Measurements from ENCODE around the gene FRAS1. TPM values are rescaled to one million over a fixed set of nuclear protein-coding genes. Genes with fewer than 3 reads are reported as not detected.

The FRAS1 gene
- total RNA-seq, 1 experiment from 2014 or later, result 0.23 TPM

GRCh38 chr4:78313754-78314120 is 256.6 kb downstream of the FRAS1 start:
- no peak for ATAC-seq
- Histone ChIP-seq H3K27me3 (ENCODE audit: control insufficient read depth, insufficient read depth, low read length) (no peaks in the 10 kb centered on the region), H3K9me3 (ENCODE audit: control insufficient read depth, insufficient read depth, low read depth, low read length) (no peaks in the 10 kb centered on the region), H3K4me1 (ENCODE audit: control insufficient read depth, insufficient read depth, low read length) (no peaks in the 10 kb centered on the region), H3K4me3 (ENCODE audit: low read depth in 2 of 2, low read length in 2 of 2) (no peak overlapping the region), H3K27ac (ENCODE audit: low read length) (no peak overlapping the region), H3K36me3 (ENCODE audit: control insufficient read depth, insufficient read depth, low read length) (no peaks in the 10 kb centered on the region)
- POLR2A ChIA-PET, result no interaction called here
- TF ChIP-seq CTCF (IDR thresholded peaks at IDR 0.05) (no peak), POLR2AphosphoS5 (IDR thresholded peaks at IDR 0.05; ENCODE audit: low read depth, low read length) (no peak), TCF7L2 (IDR thresholded peaks at IDR 0.05; ENCODE audit: low read depth, low read length) (no peak), REST (IDR thresholded peaks at IDR 0.05; ENCODE audit: insufficient read depth in 1 of 2, low read depth in 2 of 2, low read length in 1 of 2) (no peak), SIN3A (IDR thresholded peaks at IDR 0.05; ENCODE audit: borderline replicate concordance, insufficient read depth, low read depth, low read length) (no peak)
- BruUV-seq (replicated peaks), result no TSS peak
- intact Hi-C loops (cut with micrococcal nuclease; ENCODE audit: unreplicated experiment) (no loop called here), in situ Hi-C loops (cut with HindIII; ENCODE audit: low pct_unique_long_range_greater_than_20kb, low sequenced_read_pairs) (no loop called here)
- CTCF ChIA-PET, result no interaction called here
- DNase-seq (ENCODE audit: low read depth, low spot score), result no peak

- ChIA-PET CTCF (no interaction called here), POLR2A (no interaction called here)
- no peak for TF ChIP-seq POLR2AphosphoS5 (IDR thresholded peaks at IDR 0.05; ENCODE audit: low read depth, low read length)
- no peak for TF ChIP-seq CTCF (IDR thresholded peaks at IDR 0.05)
- TF ChIP-seq TCF7L2 (IDR thresholded peaks at IDR 0.05; ENCODE audit: low read depth, low read length), result no peak
- TF ChIP-seq SIN3A (IDR thresholded peaks at IDR 0.05; ENCODE audit: borderline replicate concordance, insufficient read depth, low read depth, low read length), result no peak
- TF ChIP-seq REST (IDR thresholded peaks at IDR 0.05; ENCODE audit: insufficient read depth in 1 of 2, low read depth in 2 of 2, low read length in 1 of 2), result no peak
- in situ Hi-C loops (cut with HindIII; ENCODE audit: low pct_unique_long_range_greater_than_20kb, low sequenced_read_pairs) (no loop called here), intact Hi-C loops (cut with micrococcal nuclease; ENCODE audit: unreplicated experiment) (no loop called here)
- no peak for ATAC-seq
- BruUV-seq (replicated peaks), result no TSS peak
- Histone ChIP-seq H3K4me3 (ENCODE audit: low read depth in 2 of 2, low read length in 2 of 2) (no peak overlapping the region), H3K4me1 (ENCODE audit: control insufficient read depth, insufficient read depth, low read length) (no peaks in the 10 kb centered on the region), H3K27me3 (ENCODE audit: control insufficient read depth, insufficient read depth, low read length) (no peaks in the 10 kb centered on the region), H3K27ac (ENCODE audit: low read length) (no peak overlapping the region), H3K9me3 (ENCODE audit: control insufficient read depth, insufficient read depth, low read depth, low read length) (no peaks in the 10 kb centered on the region), H3K36me3 (ENCODE audit: control insufficient read depth, insufficient read depth, low read length) (no peaks in the 10 kb centered on the region)
- no peak for DNase-seq (ENCODE audit: low read depth, low spot score)
Measured at GRCh38 chr4:78318126-78318525, 261.0 kb downstream of the FRAS1 start.

Data from Panc1 (cell line).